Measurements from ENCODE around the gene TPBGL. TPM values are rescaled to one million over a fixed set of nuclear protein-coding genes. Genes with fewer than 3 reads are reported as not detected.
"Not testable (repeated sequence)": the region's sequence is repeated elsewhere in the genome, so short reads cannot be mapped to it uniquely, and the experiment has no call there.

TPBGL gene
- polyA plus RNA-seq, 3 donors, result 0.09 to 0.14 TPM; not detected in 1

- no peak for DNase-seq
Measured at GRCh38 chr11:75271730-75272129, 31.2 kb downstream of the TPBGL start.

GRCh38 chr11:75272391-75272790 is 31.8 kb downstream of the TPBGL start:
- DNase-seq, result no peak

GRCh38 chr11:75272821-75273301 is 32.3 kb downstream of the TPBGL start:
- no peak for DNase-seq

- DNase-seq, result no peak
Measured at GRCh38 chr11:75273411-75274391, 33.1 kb downstream of the TPBGL start.

GRCh38 chr11:75274716-75275115 is 34.1 kb downstream of the TPBGL start:
- DNase-seq, result not testable (repeated sequence)

GRCh38 chr11:75275581-75275980 is 35.0 kb downstream of the TPBGL start:
- DNase-seq, result no peak

- DNase-seq, result no peak
Measured at GRCh38 chr11:75276186-75276585, 35.6 kb downstream of the TPBGL start.

GRCh38 chr11:75276686-75277085 is 36.1 kb downstream of the TPBGL start:
- DNase-seq, result peak; percentile 54

- no peak for DNase-seq
Measured at GRCh38 chr11:75277211-75277805, 36.7 kb downstream of the TPBGL start.

- no peak for DNase-seq
Measured at GRCh38 chr11:75277991-75278790, 37.6 kb downstream of the TPBGL start.

GRCh38 chr11:75279273-75279672 is 38.7 kb downstream of the TPBGL start:
- no peak for DNase-seq

- peak; percentile 62 for DNase-seq
Measured at GRCh38 chr11:75280227-75280701, 39.7 kb downstream of the TPBGL start.

- no peak for DNase-seq
Measured at GRCh38 chr11:75280770-75281468, 40.3 kb downstream of the TPBGL start.

GRCh38 chr11:75281469-75282095 is 41.0 kb downstream of the TPBGL start:
- no peak for DNase-seq

- DNase-seq, result no peak
Measured at GRCh38 chr11:75283391-75283931, 42.9 kb downstream of the TPBGL start.

GRCh38 chr11:75285776-75286360 is 45.3 kb downstream of the TPBGL start:
- DNase-seq, result no peak

- DNase-seq, result no peak
Measured at GRCh38 chr11:75286826-75287465, 46.4 kb downstream of the TPBGL start.

GRCh38 chr11:75287579-75287978 is 47.0 kb downstream of the TPBGL start:
- no peak for DNase-seq

GRCh38 chr11:75289511-75289760 is 48.9 kb downstream of the TPBGL start:
- DNase-seq, result no peak

GRCh38 chr11:75289919-75290318 is 49.3 kb downstream of the TPBGL start:
- no peak for DNase-seq
